Muscle layer of duodenum (tissue), 2 donors: ENCODE data around the gene PRSS27.

Experiments
- H3K27ac ChIP-seq: one replicate; pipeline ENCODE4 v1.7.0; 2013; ENCODE audit warnings: mild to moderate bottlenecking, low read length
- H3K27me3 ChIP-seq: one replicate; pipeline ENCODE4 v1.7.0; 2013; ENCODE audit warnings: low read depth, mild to moderate bottlenecking, control low read depth, low read length
- H3K36me3 ChIP-seq, 2 donors: one replicate each; pipeline ENCODE4 v1.7.0; 2013; ENCODE audit warnings: low read length in 2 of 2, control low read depth in 1 of 2, mild to moderate bottlenecking in 1 of 2; ENCODE audit not compliant: insufficient read depth in 2 of 2, control insufficient read depth in 1 of 2
- H3K4me1 ChIP-seq, 2 donors: one replicate each; pipeline ENCODE4 v1.7.0; 2013; ENCODE audit warnings: low read length in 2 of 2, mild to moderate bottlenecking in 2 of 2, control low read depth in 1 of 2, moderate library complexity in 1 of 2; ENCODE audit not compliant: insufficient read depth in 2 of 2, control insufficient read depth in 1 of 2
- H3K4me3 ChIP-seq, 2 donors: one replicate each; pipeline ENCODE4 v1.7.0; 2013; ENCODE audit warnings: low read length in 2 of 2, low read depth in 1 of 2, mild to moderate bottlenecking in 1 of 2
- H3K9me3 ChIP-seq, 2 donors: one replicate each; pipeline ENCODE4 v1.7.0; 2013; ENCODE audit warnings: low read length in 2 of 2, control low read depth in 1 of 2, mild to moderate bottlenecking in 1 of 2; ENCODE audit not compliant: control insufficient read depth in 1 of 2
- donor health status: healthy.

Gene PRSS27

GRCh38 chr16:2749936-2750335 lies 29.9 kb upstream of the PRSS27 start:
- no peak overlapping the region for H3K27ac ChIP-seq
- H3K36me3 ChIP-seq: peaks cover 0 to 12% of the 10 kb centered on the region in 2 donors
- H3K4me3 ChIP-seq: no peak overlapping the region
- no peaks in the 10 kb centered on the region for H3K9me3 ChIP-seq
- peaks cover 6 to 19% of the 10 kb centered on the region in 2 donors for H3K4me1 ChIP-seq
- H3K27me3 ChIP-seq: no peaks in the 10 kb centered on the region

GRCh38 chr16:2749476-2749875 lies 29.5 kb upstream of the PRSS27 start:
- Histone ChIP-seq H3K9me3 (no peaks in the 10 kb centered on the region), H3K4me3 (no peak overlapping the region), H3K36me3 (peaks cover 0 to 12% of the 10 kb centered on the region in 2 donors), H3K27ac (no peak overlapping the region), H3K27me3 (no peaks in the 10 kb centered on the region), H3K4me1 (peaks cover 1 to 15% of the 10 kb centered on the region in 2 donors)

GRCh38 chr16:2748757-2749455 lies 28.9 kb upstream of the PRSS27 start:
- Histone ChIP-seq H3K27ac (no peak overlapping the region), H3K27me3 (no peaks in the 10 kb centered on the region), H3K9me3 (no peaks in the 10 kb centered on the region), H3K36me3 (peaks cover 0 to 12% of the 10 kb centered on the region in 2 donors), H3K4me3 (no peak overlapping the region), H3K4me1 (peaks cover 0 to 9% of the 10 kb centered on the region in 2 donors)

- Histone ChIP-seq H3K27me3 (no peaks in the 10 kb centered on the region), H3K9me3 (no peaks in the 10 kb centered on the region), H3K36me3 (no peaks in the 10 kb centered on the region), H3K4me3 (no peak overlapping the region), H3K27ac (no peak overlapping the region), H3K4me1 (no peaks in the 10 kb centered on the region)
Observed at GRCh38 chr16:2745961-2746360, 25.9 kb upstream of the PRSS27 start.

GRCh38 chr16:2745116-2745890 lies 25.3 kb upstream of the PRSS27 start:
- Histone ChIP-seq H3K4me1 (no peaks in the 10 kb centered on the region), H3K9me3 (no peaks in the 10 kb centered on the region), H3K36me3 (no peaks in the 10 kb centered on the region), H3K27ac (no peak overlapping the region), H3K4me3 (no peak overlapping the region), H3K27me3 (no peaks in the 10 kb centered on the region)

- Histone ChIP-seq H3K4me3 (no peak overlapping the region), H3K27me3 (no peaks in the 10 kb centered on the region), H3K9me3 (no peaks in the 10 kb centered on the region), H3K27ac (no peak overlapping the region), H3K36me3 (no peaks in the 10 kb centered on the region), H3K4me1 (no peaks in the 10 kb centered on the region)
Observed at GRCh38 chr16:2744711-2745110, 24.7 kb upstream of the PRSS27 start.

- H3K4me3 ChIP-seq: no peak overlapping the region
- H3K36me3 ChIP-seq: no peaks in the 10 kb centered on the region
- H3K27me3 ChIP-seq: no peaks in the 10 kb centered on the region
- no peak overlapping the region for H3K27ac ChIP-seq
- no peaks in the 10 kb centered on the region for H3K4me1 ChIP-seq
- no peaks in the 10 kb centered on the region for H3K9me3 ChIP-seq
Observed at GRCh38 chr16:2743007-2743810, 23.2 kb upstream of the PRSS27 start.

GRCh38 chr16:2742323-2743006 lies 22.4 kb upstream of the PRSS27 start:
- no peaks in the 10 kb centered on the region for H3K9me3 ChIP-seq
- H3K4me3 ChIP-seq: no peak overlapping the region
- H3K27ac ChIP-seq: no peak overlapping the region
- no peaks in the 10 kb centered on the region for H3K4me1 ChIP-seq
- H3K27me3 ChIP-seq: no peaks in the 10 kb centered on the region
- no peaks in the 10 kb centered on the region for H3K36me3 ChIP-seq

GRCh38 chr16:2741168-2741567 lies 21.1 kb upstream of the PRSS27 start:
- Histone ChIP-seq H3K36me3 (no peaks in the 10 kb centered on the region), H3K27me3 (no peaks in the 10 kb centered on the region), H3K4me1 (no peaks in the 10 kb centered on the region), H3K27ac (no peak overlapping the region), H3K9me3 (no peaks in the 10 kb centered on the region), H3K4me3 (no peak overlapping the region)

- no peak overlapping the region for H3K27ac ChIP-seq
- no peaks in the 10 kb centered on the region for H3K9me3 ChIP-seq
- H3K4me1 ChIP-seq: no peaks in the 10 kb centered on the region
- H3K27me3 ChIP-seq: no peaks in the 10 kb centered on the region
- H3K4me3 ChIP-seq: no peak overlapping the region
- no peaks in the 10 kb centered on the region for H3K36me3 ChIP-seq
Observed at GRCh38 chr16:2740476-2740875, 20.5 kb upstream of the PRSS27 start.
